SU-DHL-6 (cell line): Measurements from ENCODE around the gene MFSD6.

ENCODE experiments used
- H2AFZ ChIP-seq: fragments of 200-600 bp; sonication (generic); 2 replicates; pipeline ENCODE4 v1.6.1; 2014; ENCODE audit warnings: low read depth, mild to moderate bottlenecking, moderate library complexity, mixed read lengths, antibody characterized with exemption, low read length; ENCODE audit not compliant: severe bottlenecking
- H3F3A ChIP-seq: fragments of 200-600 bp; shearing (Covaris generic); 2 replicates; pipeline ENCODE4 v1.6.0; 2016; ENCODE audit warnings: antibody characterized with exemption, mild to moderate bottlenecking; ENCODE audit not compliant: insufficient read depth
- H3K27ac ChIP-seq: fragments of 200-600 bp; sonication (generic); 2 replicates; pipeline ENCODE4 v1.5.1; 2016; ENCODE audit warnings: low read depth, mild to moderate bottlenecking, low read length, moderate library complexity, mixed read lengths
- H3K27me3 ChIP-seq: fragments of 200-600 bp; sonication (generic), shearing (Covaris generic); 2 replicates; pipeline ENCODE4 v1.6.0; 2014; ENCODE audit warnings: mild to moderate bottlenecking, low read length
- H3K36me3 ChIP-seq: fragments of 200-600 bp; sonication (generic); 2 replicates; pipeline ENCODE4 v1.6.1; 2014; ENCODE audit warnings: mild to moderate bottlenecking, low read length, mixed read lengths
- H3K4me2 ChIP-seq: fragments of 300-600, 200-600 bp; shearing (Covaris generic), sonication (generic); 2 replicates; pipeline ENCODE4 v1.6.0; 2014; ENCODE audit warnings: low read length, low read depth, mild to moderate bottlenecking; ENCODE audit not compliant: poor library complexity, severe bottlenecking
- H3K4me3 ChIP-seq: fragments of 200-600 bp; sonication (generic); 2 replicates; pipeline ENCODE4 v1.5.1; 2014; ENCODE audit warnings: antibody characterized with exemption, low read length, mild to moderate bottlenecking, mixed read lengths; ENCODE audit not compliant: insufficient read depth, poor library complexity, severe bottlenecking
- H3K79me2 ChIP-seq: fragments of 200-600 bp; sonication (generic); 2 replicates; pipeline ENCODE4 v1.6.1; 2014; ENCODE audit warnings: mild to moderate bottlenecking, low read length, moderate library complexity; ENCODE audit not compliant: insufficient read depth
- H3K9ac ChIP-seq: fragments of 200-600 bp; sonication (generic); 2 replicates; pipeline ENCODE4 v1.7.0; 2014; ENCODE audit warnings: mild to moderate bottlenecking, low read length
- H3K9me2 ChIP-seq: fragments of 200-600 bp; sonication (generic); replicated peaks from 2 replicates; pipeline ENCODE4 v1.6.1; 2014; ENCODE audit warnings: low read length; ENCODE audit not compliant: insufficient read depth
- H3K9me3 ChIP-seq: fragments of 200-600 bp; sonication (generic); 2 replicates; pipeline ENCODE4 v1.6.1; 2014; ENCODE audit warnings: low read length, mixed read lengths; ENCODE audit not compliant: insufficient read depth
- H4K20me1 ChIP-seq: fragments of 200-600 bp; sonication (generic); 2 replicates; pipeline ENCODE4 v1.6.1; 2014; ENCODE audit warnings: low read depth, mild to moderate bottlenecking, antibody characterized with exemption, low read length, moderate library complexity, mixed read lengths
- CTCF ChIP-seq: fragments of 200-600 bp; sonication (generic); IDR thresholded peaks from one replicate; pipeline ENCODE4 v1.5.1; 2017; ENCODE audit warnings: antibody characterized with exemption, mild to moderate bottlenecking, low read length, moderate library complexity; ENCODE audit not compliant: insufficient read depth, poor library complexity, severe bottlenecking
- EZH2phosphoT487 ChIP-seq: fragments of 200-600 bp; sonication (generic), shearing (Covaris generic); conservative IDR thresholded peaks from 2 replicates; pipeline ENCODE4 v1.6.1; 2018; ENCODE audit warnings: mild to moderate bottlenecking, antibody characterized with exemption, low read length, moderate library complexity, mixed read lengths

Gene MFSD6

DNA sequence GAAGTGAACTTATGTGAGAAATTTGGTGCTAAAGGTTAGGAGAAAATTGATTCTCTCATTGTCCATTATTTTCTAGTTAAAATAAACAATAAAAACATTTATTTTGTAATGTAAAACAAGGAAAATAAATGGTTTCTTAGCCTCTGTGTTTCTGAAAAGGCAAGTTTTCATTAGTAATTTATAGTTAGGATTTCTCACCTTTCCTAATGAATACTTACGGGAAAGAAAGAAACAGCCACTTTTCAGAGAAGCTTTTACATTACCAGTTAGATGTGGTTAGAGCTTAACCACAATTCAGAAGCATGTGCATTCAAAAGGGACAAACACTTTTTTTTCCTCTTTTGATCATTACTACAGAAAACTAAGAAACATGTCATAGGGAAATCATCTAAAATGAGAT lies 107.5 kb downstream of the MFSD6 start:
- Histone ChIP-seq H3K4me2 (no peak overlapping the region), H4K20me1 (no peaks in the 10 kb centered on the region), H2AFZ (no peak overlapping the region), H3K27ac (no peak overlapping the region), H3K79me2 (no peaks in the 10 kb centered on the region), H3K4me3 (no peak overlapping the region), H3K9me2 (no peaks in the 10 kb centered on the region), H3K36me3 (no peaks in the 10 kb centered on the region), H3K27me3 (no peaks in the 10 kb centered on the region), H3F3A (no peaks in the 10 kb centered on the region), H3K9me3 (no peaks in the 10 kb centered on the region), H3K9ac (no peak overlapping the region)
- no peak for TF ChIP-seq EZH2phosphoT487
- TF ChIP-seq CTCF = no peak

DNA sequence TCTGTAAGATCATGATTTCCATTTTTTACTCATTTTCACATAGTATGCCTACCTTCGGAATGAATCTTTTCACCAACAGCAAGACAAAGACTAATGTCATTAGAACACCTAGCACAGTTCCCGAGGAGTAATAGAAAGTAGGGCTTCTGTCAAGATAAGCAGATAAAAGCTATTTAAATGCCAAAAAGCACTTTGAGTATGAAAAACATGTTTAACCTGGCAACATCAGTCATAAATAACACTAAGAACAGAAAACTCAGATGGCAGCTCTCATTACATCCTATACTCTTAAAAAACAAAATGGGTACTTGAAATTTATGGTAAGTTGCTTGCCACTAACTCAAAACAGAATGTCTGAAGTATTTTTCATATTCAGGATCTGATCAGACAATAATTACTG lies 109.3 kb downstream of the MFSD6 start:
- no peaks in the 10 kb centered on the region for H3F3A ChIP-seq
- no peak overlapping the region for H3K4me2 ChIP-seq
- H3K27ac ChIP-seq = no peak overlapping the region
- no peaks in the 10 kb centered on the region for H3K36me3 ChIP-seq
- no peak overlapping the region for H3K4me3 ChIP-seq
- no peaks in the 10 kb centered on the region for H3K27me3 ChIP-seq
- H2AFZ ChIP-seq = no peak overlapping the region
- no peaks in the 10 kb centered on the region for H3K79me2 ChIP-seq
- H3K9ac ChIP-seq = no peak overlapping the region
- no peaks in the 10 kb centered on the region for H3K9me2 ChIP-seq
- TF ChIP-seq EZH2phosphoT487 (no peak), CTCF (no peak)
- H4K20me1 ChIP-seq = no peaks in the 10 kb centered on the region
- no peaks in the 10 kb centered on the region for H3K9me3 ChIP-seq

GRCh38 chr2:190519975-190520767 lies 112.0 kb downstream of the MFSD6 start:
- Histone ChIP-seq H3K27ac (no peak overlapping the region), H3K27me3 (no peaks in the 10 kb centered on the region), H3K4me2 (no peak overlapping the region), H3K9me3 (no peaks in the 10 kb centered on the region), H3K79me2 (no peaks in the 10 kb centered on the region), H3K9me2 (no peaks in the 10 kb centered on the region), H3K4me3 (no peak overlapping the region), H3K9ac (no peak overlapping the region), H4K20me1 (no peaks in the 10 kb centered on the region), H3K36me3 (no peaks in the 10 kb centered on the region), H2AFZ (no peak overlapping the region), H3F3A (no peaks in the 10 kb centered on the region)
- TF ChIP-seq CTCF (no peak), EZH2phosphoT487 (no peak)
